Endothelial cell of umbilical vein (primary cell): ENCODE data around the gene NPS. TPM values are rescaled to one million over a fixed set of nuclear protein-coding genes. Genes with fewer than 3 reads are reported as not detected.

Experiments used
- BruUV-seq: library from RNA; stranded (reverse); fragments of 400-500 nt; replicated peaks from 2 replicates; lab custom pipeline; 2021; lab: Mats Ljungman, UMichigan
- CTCF ChIA-PET: fragments of 300-600, 350-600 bp; sonication (Branson Sonifier 250); formaldehyde crosslinking; loops from one replicate; lab custom pipeline; 2021; ENCODE audit warnings: antibody characterized with exemption, inconsistent platforms; lab: Charles Lee
- POLR2A ChIA-PET: fragments of 300-600, 350-600 bp; sonication (Branson Sonifier 250); formaldehyde crosslinking; loops from one replicate; lab custom pipeline; 2021; ENCODE audit warnings: antibody characterized with exemption, inconsistent platforms; lab: Charles Lee
- DNase-seq: peaks from one replicate; pipeline ENCODE4 v3.0.0-alpha.2; 2011; ENCODE audit warnings: low read depth, low spot score
- FAIRE-seq: peaks from 2 replicates; lab custom pipeline; 2011; peaks lifted over from hg19 to GRCh38; lab: Jason Lieb, UNC
- H2AFZ ChIP-seq: 2 replicates; pipeline ENCODE4 v1.6.0; 2012; ENCODE audit warnings: low read depth, low read length, control low read depth, inconsistent platforms
- H3K27ac ChIP-seq: 2 replicates; pipeline ENCODE4 v1.5.1; 2011; ENCODE audit warnings: low read depth, mild to moderate bottlenecking, control low read depth, low read length, moderate library complexity; ENCODE audit not compliant: insufficient read depth
- H3K27me3 ChIP-seq, 2 experiments: 2 replicates each; pipeline versions ENCODE4 v1.6.0 to v1.6.1; 2011; ENCODE audit warnings: low read length in 2 of 2, mixed read lengths in 1 of 2; ENCODE audit not compliant: control insufficient read depth in 2 of 2, insufficient read depth in 2 of 2
- H3K36me3 ChIP-seq, 2 experiments: 2 replicates in 1 of 2; 3 replicates in 1 of 2; pipeline ENCODE4 v1.5.1; 2011; ENCODE audit warnings: low read length in 2 of 2, mild to moderate bottlenecking in 1 of 2, moderate library complexity in 1 of 2; ENCODE audit not compliant: control insufficient read depth in 2 of 2, insufficient read depth in 2 of 2; ENCODE audit errors: extremely low read depth in 1 of 2
- H3K4me1 ChIP-seq: 3 replicates; pipeline ENCODE4 v1.5.1; 2011; ENCODE audit warnings: mild to moderate bottlenecking, low read length; ENCODE audit not compliant: control insufficient read depth, insufficient read depth; ENCODE audit errors: extremely low read depth
- H3K4me2 ChIP-seq: 2 replicates; pipeline ENCODE4 v1.6.1; 2011; ENCODE audit warnings: low read length, control low read depth, mixed read lengths; ENCODE audit not compliant: insufficient read depth
- H3K4me3 ChIP-seq, 3 experiments: fragments of 200-600 bp in 1 of 3; sonication (generic), shearing (Covaris generic) in 1 of 3; replicated peaks in 1 of 3; 2 replicates each; pipeline ENCODE4 v1.5.1; 2011 to 2016; ENCODE audit warnings: control low read depth in 3 of 3, low read length in 3 of 3, mild to moderate bottlenecking in 2 of 3, inconsistent platforms in 1 of 3, low read depth in 1 of 3, moderate library complexity in 1 of 3; ENCODE audit not compliant: insufficient read depth in 1 of 3
- H3K79me2 ChIP-seq: 2 replicates; pipeline ENCODE4 v1.6.0; 2012; ENCODE audit warnings: low read length, inconsistent platforms; ENCODE audit not compliant: control insufficient read depth, insufficient read depth
- H3K9ac ChIP-seq: replicated peaks from 2 replicates; pipeline ENCODE3; 2011; ENCODE audit warnings: low read length, control low read depth; ENCODE audit not compliant: insufficient read depth; ENCODE audit errors: extremely low read depth
- H3K9me1 ChIP-seq: replicated peaks from 3 replicates; pipeline ENCODE4 v1.6.0; 2011; ENCODE audit warnings: mild to moderate bottlenecking, low read length; ENCODE audit not compliant: control insufficient read depth, insufficient read depth; ENCODE audit errors: extremely low read depth
- H3K9me3 ChIP-seq: replicated peaks from 2 replicates; pipeline ENCODE4 v1.5.1; 2012; ENCODE audit warnings: low read length, inconsistent platforms; ENCODE audit not compliant: control insufficient read depth, insufficient read depth
- H4K20me1 ChIP-seq: replicated peaks from 2 replicates; pipeline ENCODE3; 2011; ENCODE audit warnings: mild to moderate bottlenecking, low read length; ENCODE audit not compliant: control insufficient read depth, insufficient read depth; ENCODE audit errors: extremely low read depth
- EZH2 ChIP-seq: IDR thresholded peaks from 2 replicates; pipeline ENCODE4 v1.6.1; 2012; ENCODE audit warnings: borderline replicate concordance, low read depth, mild to moderate bottlenecking, moderate library complexity, low read length, inconsistent platforms; ENCODE audit not compliant: severe bottlenecking
- FOS ChIP-seq: IDR thresholded peaks from 2 replicates; pipeline ENCODE4 v1.6.1; 2011; ENCODE audit warnings: mild to moderate bottlenecking, low read length, moderate library complexity, borderline replicate concordance; ENCODE audit not compliant: insufficient read depth
- GATA2 ChIP-seq: IDR thresholded peaks from 2 replicates; pipeline ENCODE4 v1.7.0; 2011; ENCODE audit warnings: low read depth, mild to moderate bottlenecking, moderate library complexity, mixed read lengths, low read length; ENCODE audit not compliant: insufficient read length, insufficient read depth
- JUN ChIP-seq: IDR thresholded peaks from 2 replicates; pipeline ENCODE4 v1.6.1; 2011; ENCODE audit warnings: borderline replicate concordance, low read depth; ENCODE audit not compliant: insufficient read length, insufficient read depth
- MYC ChIP-seq: IDR thresholded peaks from one replicate; pipeline ENCODE4 v1.6.1; 2011; ENCODE audit warnings: mild to moderate bottlenecking, low read depth, low read length
- POLR2A ChIP-seq: IDR thresholded peaks from 2 replicates; pipeline ENCODE4 v1.6.1; 2012; ENCODE audit warnings: low read depth, mild to moderate bottlenecking, control low read depth, low read length
- POLR2AphosphoS5 ChIP-seq: IDR thresholded peaks from 2 replicates; pipeline ENCODE4 v1.6.1; 2012; ENCODE audit warnings: low read depth, mild to moderate bottlenecking, control low read depth, low read length, moderate library complexity; ENCODE audit not compliant: insufficient read depth
- dilution Hi-C: fragments of 300-500 bp; cut with MboI; formaldehyde crosslinking; loops from one replicate; pipeline ENCODE4 v1.15.0; 2019; ENCODE audit warnings: low sequenced_read_pairs; ENCODE audit not compliant: extremely low pct_ligation_motif_present
- intact Hi-C: fragments of 100-400 bp; cut with micrococcal nuclease; formaldehyde crosslinking; loops from one replicate; pipeline ENCODE4 v1.10.0; 2022
- polyA plus RNA-seq, 4 experiments: library from polyadenylated mRNA; depleted of rRNA in 3 of 4; stranded (reverse) in 3 of 4; unstranded in 1 of 4; fragments of >200 nt; gene quantifications; 2 replicates each; pipeline versions ENCODE4 v1.2.1 to v1.2.3, GENCODE V29; 2011 to 2012; ENCODE audit warnings: missing spikeins in 1 of 4
- total RNA-seq: library from RNA; stranded (reverse); gene quantifications from 2 replicates; pipeline ENCODE4 v1.2.3, GENCODE V29; 2021
- TF ChIP-seq, protein P1 (sequence below), 2 donors: IDR thresholded peaks; 1 replicate in 1 of 2; 2 replicates in 1 of 2; pipeline ENCODE4 v1.5.1; 2011; ENCODE audit warnings: low read length in 2 of 2, mild to moderate bottlenecking in 2 of 2, moderate library complexity in 2 of 2, control low read depth in 1 of 2, inconsistent platforms in 1 of 2, low read depth in 1 of 2; ENCODE audit not compliant: insufficient read depth in 1 of 2; ENCODE audit errors: extremely low read depth in 1 of 2
- TF ChIP-seq, protein P2 (sequence below): IDR thresholded peaks from 2 replicates; pipeline ENCODE4 v1.6.1; 2011; ENCODE audit not compliant: insufficient read depth, insufficient read length

NPS gene
- total and polyA plus RNA-seq, 2 donors (not counting 3 experiments of a cell fraction or from before 2014, with no cell fraction given): not detected

DNA sequence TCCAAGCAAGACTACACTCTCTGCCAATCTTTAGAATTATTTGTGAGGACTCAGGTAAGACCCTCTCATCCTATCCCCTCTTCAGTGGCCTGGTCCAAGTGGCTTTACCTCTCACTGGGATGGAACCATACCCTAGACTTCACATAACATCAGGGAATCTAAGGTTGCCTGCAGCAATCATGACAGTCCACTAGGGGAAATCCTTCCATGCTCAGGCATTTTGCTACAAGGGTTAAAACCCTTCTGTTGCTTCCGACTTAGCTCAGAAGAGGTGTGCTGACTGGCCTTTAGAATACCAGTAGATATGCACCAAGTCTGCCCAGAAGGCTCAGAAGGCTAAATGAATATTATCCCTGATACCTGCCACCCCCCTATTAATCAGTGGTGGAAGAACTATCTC lies 24.9 kb upstream of the NPS start:
- H3K27me3 ChIP-seq: no peaks in the 10 kb centered on the region
- FAIRE-seq (no peak), DNase-seq (no peak)
- no peaks in the 10 kb centered on the region for H3K36me3 ChIP-seq
- ChIA-PET POLR2A (no interaction called here), CTCF (no interaction called here)
- no peaks in the 10 kb centered on the region for H4K20me1 ChIP-seq
- no peaks in the 10 kb centered on the region for H3K9me3 ChIP-seq
- no peak overlapping the region for H2AFZ ChIP-seq
- intact Hi-C loops (no loop called here), dilution Hi-C loops (no loop called here)
- H3K4me2 ChIP-seq: no peak overlapping the region
- BruUV-seq: no TSS peak
- H3K4me1 ChIP-seq: no peaks in the 10 kb centered on the region
- no peak overlapping the region for H3K9ac ChIP-seq
- H3K4me3 ChIP-seq: no peak overlapping the region
- H3K27ac ChIP-seq: no peak overlapping the region
- H3K79me2 ChIP-seq: no peaks in the 10 kb centered on the region
- no peak for TF ChIP-seq GATA2
- no peak for TF ChIP-seq EZH2
- no peak for TF ChIP-seq MYC
- TF ChIP-seq JUN: no peak
- no peak for TF ChIP-seq FOS
- TF ChIP-seq, protein P1, sequence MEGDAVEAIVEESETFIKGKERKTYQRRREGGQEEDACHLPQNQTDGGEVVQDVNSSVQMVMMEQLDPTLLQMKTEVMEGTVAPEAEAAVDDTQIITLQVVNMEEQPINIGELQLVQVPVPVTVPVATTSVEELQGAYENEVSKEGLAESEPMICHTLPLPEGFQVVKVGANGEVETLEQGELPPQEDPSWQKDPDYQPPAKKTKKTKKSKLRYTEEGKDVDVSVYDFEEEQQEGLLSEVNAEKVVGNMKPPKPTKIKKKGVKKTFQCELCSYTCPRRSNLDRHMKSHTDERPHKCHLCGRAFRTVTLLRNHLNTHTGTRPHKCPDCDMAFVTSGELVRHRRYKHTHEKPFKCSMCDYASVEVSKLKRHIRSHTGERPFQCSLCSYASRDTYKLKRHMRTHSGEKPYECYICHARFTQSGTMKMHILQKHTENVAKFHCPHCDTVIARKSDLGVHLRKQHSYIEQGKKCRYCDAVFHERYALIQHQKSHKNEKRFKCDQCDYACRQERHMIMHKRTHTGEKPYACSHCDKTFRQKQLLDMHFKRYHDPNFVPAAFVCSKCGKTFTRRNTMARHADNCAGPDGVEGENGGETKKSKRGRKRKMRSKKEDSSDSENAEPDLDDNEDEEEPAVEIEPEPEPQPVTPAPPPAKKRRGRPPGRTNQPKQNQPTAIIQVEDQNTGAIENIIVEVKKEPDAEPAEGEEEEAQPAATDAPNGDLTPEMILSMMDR (IDR thresholded peaks at IDR 0.05; ENCODE audit: extremely low read depth in 1 of 2, insufficient read depth in 1 of 2, low read depth in 1 of 2, low read length in 2 of 2): no peak
- TF ChIP-seq POLR2A: no peak
- no peak for TF ChIP-seq POLR2AphosphoS5
- TF ChIP-seq, protein P2, sequence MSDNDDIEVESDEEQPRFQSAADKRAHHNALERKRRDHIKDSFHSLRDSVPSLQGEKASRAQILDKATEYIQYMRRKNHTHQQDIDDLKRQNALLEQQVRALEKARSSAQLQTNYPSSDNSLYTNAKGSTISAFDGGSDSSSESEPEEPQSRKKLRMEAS: no peak
- no peaks in the 10 kb centered on the region for H3K9me1 ChIP-seq
